DOHH2 (cell line): ENCODE results near the gene RINT1.

ENCODE experiments used
- CTCF ChIP-seq: fragments of 200-600 bp; sonication (generic); IDR thresholded peaks from one replicate; pipeline ENCODE4 v1.5.1; 2014; ENCODE audit warnings: antibody characterized with exemption, mild to moderate bottlenecking, low read depth, low read length; ENCODE audit not compliant: poor library complexity, severe bottlenecking
- EZH2phosphoT487 ChIP-seq: fragments of 200-600 bp; sonication (generic); IDR thresholded peaks from 2 replicates; pipeline ENCODE4 v1.6.1; 2017; ENCODE audit warnings: borderline replicate concordance, mild to moderate bottlenecking, antibody characterized with exemption, low read length, moderate library complexity, mixed read lengths

DNA sequence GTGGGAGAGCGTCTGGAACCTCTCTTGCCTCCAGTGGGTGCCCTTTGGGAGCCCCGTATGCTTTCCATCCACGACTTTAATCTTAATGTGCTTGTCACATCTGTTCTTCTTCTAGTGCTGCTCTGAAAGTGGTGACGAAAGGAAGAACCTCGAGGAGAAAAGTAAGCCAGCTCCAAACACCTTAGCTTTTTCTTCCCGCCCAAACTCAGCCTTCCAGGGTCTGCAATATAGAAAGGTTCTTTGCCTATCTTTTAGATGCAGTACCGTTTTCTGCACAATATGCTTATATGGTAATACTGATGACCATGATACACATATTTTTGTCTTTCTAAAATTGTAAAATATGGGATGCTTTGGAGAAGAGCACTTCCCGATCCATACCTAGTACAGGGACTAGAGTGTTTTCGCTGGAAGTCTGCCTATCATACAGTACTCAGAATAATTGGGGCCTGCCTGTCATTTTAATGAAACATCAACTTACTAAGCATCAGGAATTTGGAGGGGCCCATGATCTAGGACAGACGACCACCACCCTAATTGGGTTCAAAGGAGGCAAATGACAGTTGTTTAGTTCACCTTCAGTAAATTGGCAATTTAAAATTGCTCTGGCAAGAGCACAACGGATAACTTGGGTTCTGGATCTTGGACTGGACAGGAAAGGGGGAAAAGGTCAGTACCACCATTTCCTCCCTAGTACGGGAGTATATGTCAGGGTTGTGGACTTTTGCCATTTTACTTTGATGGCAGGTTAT lies 884 bp downstream of the RINT1 start:
- TF ChIP-seq CTCF (no peak), EZH2phosphoT487 (no peak)
